ENCODE measurements around the gene CDKAL1.

DNA sequence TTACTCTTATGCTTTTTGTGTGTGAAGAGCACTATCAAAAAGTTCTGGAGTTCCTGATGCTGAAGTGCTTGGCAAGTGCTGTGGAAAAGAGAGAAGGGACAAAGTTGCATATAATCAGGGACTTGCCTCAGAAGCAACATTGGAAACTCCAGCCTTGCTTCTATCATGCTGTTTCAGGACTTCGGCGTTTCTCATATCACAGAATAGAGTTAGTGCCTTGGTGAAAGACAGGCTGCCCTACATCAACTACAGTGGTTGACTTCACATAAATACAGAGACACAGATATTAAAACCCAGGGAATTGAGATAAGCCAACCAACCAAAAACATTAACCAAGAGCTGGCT is 36.2 kb upstream of the CDKAL1 start:
- TF ChIP-seq EP300 (IDR thresholded peaks at IDR 0.05) (no peak), POLR2AphosphoS5 (IDR thresholded peaks at IDR 0.05) (no peak), POLR2A (IDR thresholded peaks at IDR 0.05) (no peak)
- TF ChIP-seq, protein P1, sequence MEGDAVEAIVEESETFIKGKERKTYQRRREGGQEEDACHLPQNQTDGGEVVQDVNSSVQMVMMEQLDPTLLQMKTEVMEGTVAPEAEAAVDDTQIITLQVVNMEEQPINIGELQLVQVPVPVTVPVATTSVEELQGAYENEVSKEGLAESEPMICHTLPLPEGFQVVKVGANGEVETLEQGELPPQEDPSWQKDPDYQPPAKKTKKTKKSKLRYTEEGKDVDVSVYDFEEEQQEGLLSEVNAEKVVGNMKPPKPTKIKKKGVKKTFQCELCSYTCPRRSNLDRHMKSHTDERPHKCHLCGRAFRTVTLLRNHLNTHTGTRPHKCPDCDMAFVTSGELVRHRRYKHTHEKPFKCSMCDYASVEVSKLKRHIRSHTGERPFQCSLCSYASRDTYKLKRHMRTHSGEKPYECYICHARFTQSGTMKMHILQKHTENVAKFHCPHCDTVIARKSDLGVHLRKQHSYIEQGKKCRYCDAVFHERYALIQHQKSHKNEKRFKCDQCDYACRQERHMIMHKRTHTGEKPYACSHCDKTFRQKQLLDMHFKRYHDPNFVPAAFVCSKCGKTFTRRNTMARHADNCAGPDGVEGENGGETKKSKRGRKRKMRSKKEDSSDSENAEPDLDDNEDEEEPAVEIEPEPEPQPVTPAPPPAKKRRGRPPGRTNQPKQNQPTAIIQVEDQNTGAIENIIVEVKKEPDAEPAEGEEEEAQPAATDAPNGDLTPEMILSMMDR (IDR thresholded peaks at IDR 0.05): no peak
